ENCODE measurements around the gene BBOF1. TPM values are rescaled to one million over a fixed set of nuclear protein-coding genes. Genes with fewer than 3 reads are reported as not detected.
"Not testable (repeated sequence)": the region's sequence is repeated elsewhere in the genome, so short reads cannot be mapped to it uniquely, and the experiment has no call there.

The BBOF1 gene
- total RNA-seq, result 4.5 and 5.6 TPM in 2 replicates
- long read RNA-seq, partial matches to known transcripts, result 0 of 13 reads
- long read RNA-seq, other reads (novel, unspliced or antisense), result 12 of 13 reads

GRCh38 chr14:74018586-74019407 lies at the start of gene BBOF1, which contains the start of gene ENTPD5:
TSS of gene BBOF1 (plus strand) at chr14:74019349. CDS start at chr14:74019479, 130 bp downstream.
TSS of gene ENTPD5 (minus strand) at chr14:74019288. CDS start at chr14:73988102, 31,186 bp downstream.
- H3K27ac Mint-ChIP-seq, result peak within 1 kb of the TSS; percentile 97
- peak; percentile 74 for DNase-seq (ENCODE audit: low spot score, unreplicated experiment)
- H3K4me3 Mint-ChIP-seq (ENCODE audit: low read depth), result peak within 1 kb of the TSS; percentile 89
- H3K9me3 Mint-ChIP-seq (ENCODE audit: low read depth), result no peaks in the 10 kb centered on the region
- H3K36me3 Mint-ChIP-seq (ENCODE audit: insufficient read depth), result no peaks in the 10 kb centered on the region
- TF ChIP-seq, protein P1, sequence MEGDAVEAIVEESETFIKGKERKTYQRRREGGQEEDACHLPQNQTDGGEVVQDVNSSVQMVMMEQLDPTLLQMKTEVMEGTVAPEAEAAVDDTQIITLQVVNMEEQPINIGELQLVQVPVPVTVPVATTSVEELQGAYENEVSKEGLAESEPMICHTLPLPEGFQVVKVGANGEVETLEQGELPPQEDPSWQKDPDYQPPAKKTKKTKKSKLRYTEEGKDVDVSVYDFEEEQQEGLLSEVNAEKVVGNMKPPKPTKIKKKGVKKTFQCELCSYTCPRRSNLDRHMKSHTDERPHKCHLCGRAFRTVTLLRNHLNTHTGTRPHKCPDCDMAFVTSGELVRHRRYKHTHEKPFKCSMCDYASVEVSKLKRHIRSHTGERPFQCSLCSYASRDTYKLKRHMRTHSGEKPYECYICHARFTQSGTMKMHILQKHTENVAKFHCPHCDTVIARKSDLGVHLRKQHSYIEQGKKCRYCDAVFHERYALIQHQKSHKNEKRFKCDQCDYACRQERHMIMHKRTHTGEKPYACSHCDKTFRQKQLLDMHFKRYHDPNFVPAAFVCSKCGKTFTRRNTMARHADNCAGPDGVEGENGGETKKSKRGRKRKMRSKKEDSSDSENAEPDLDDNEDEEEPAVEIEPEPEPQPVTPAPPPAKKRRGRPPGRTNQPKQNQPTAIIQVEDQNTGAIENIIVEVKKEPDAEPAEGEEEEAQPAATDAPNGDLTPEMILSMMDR (IDR thresholded peaks at IDR 0.05; ENCODE audit: unreplicated experiment), result no peak
- no peaks in the 10 kb centered on the region for H3K27me3 Mint-ChIP-seq
- peaks cover 9% of the 10 kb centered on the region for H3K4me1 Mint-ChIP-seq (ENCODE audit: low read depth)

GRCh38 chr14:73973497-73973896 lies 45.7 kb upstream of the BBOF1 start:
- TF ChIP-seq, protein P1 (IDR thresholded peaks at IDR 0.05; ENCODE audit: unreplicated experiment), result no peak
- Mint-ChIP-seq H3K9me3 (ENCODE audit: low read depth) (no peaks in the 10 kb centered on the region), H3K4me3 (ENCODE audit: low read depth) (no peak overlapping the region), H3K27me3 (no peaks in the 10 kb centered on the region), H3K27ac (no peak overlapping the region), H3K36me3 (ENCODE audit: insufficient read depth) (peaks cover 12% of the 10 kb centered on the region), H3K4me1 (ENCODE audit: low read depth) (no peaks in the 10 kb centered on the region)
- DNase-seq (ENCODE audit: low spot score, unreplicated experiment), result no peak

DNA sequence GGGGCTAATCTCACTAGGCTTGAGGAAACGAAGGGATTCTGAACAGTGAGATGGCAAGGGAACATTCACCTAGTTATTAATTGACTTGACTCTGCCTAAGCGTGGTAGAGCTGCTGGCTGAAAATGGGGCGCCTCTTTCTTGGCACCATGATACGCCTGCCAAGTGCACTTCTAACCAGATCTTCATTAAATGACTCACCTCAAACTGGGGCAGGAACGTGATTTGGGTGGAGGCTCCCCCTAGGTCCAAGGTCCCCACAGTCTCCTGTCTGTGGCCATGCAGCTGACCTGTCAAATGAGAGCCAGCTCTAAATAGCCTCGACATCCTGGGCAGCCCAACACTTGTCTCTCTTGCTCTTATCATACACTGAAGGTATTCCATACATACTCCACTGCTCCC lies 43.0 kb upstream of the BBOF1 start:
- Mint-ChIP-seq H3K36me3 (ENCODE audit: insufficient read depth) (peaks cover 9% of the 10 kb centered on the region), H3K9me3 (ENCODE audit: low read depth) (no peaks in the 10 kb centered on the region), H3K27ac (no peak overlapping the region), H3K4me3 (ENCODE audit: low read depth) (no peak overlapping the region), H3K4me1 (ENCODE audit: low read depth) (no peaks in the 10 kb centered on the region), H3K27me3 (no peaks in the 10 kb centered on the region)
- TF ChIP-seq, protein P1 (IDR thresholded peaks at IDR 0.05; ENCODE audit: unreplicated experiment), result no peak
- DNase-seq (ENCODE audit: low spot score, unreplicated experiment), result no peak

- Mint-ChIP-seq H3K9me3 (ENCODE audit: low read depth) (no peaks in the 10 kb centered on the region), H3K27me3 (no peaks in the 10 kb centered on the region), H3K27ac (no peak overlapping the region), H3K36me3 (ENCODE audit: insufficient read depth) (peaks cover 4% of the 10 kb centered on the region), H3K4me3 (ENCODE audit: low read depth) (no peak overlapping the region), H3K4me1 (ENCODE audit: low read depth) (no peaks in the 10 kb centered on the region)
- DNase-seq (ENCODE audit: low spot score, unreplicated experiment), result no peak
- TF ChIP-seq, protein P1 (IDR thresholded peaks at IDR 0.05; ENCODE audit: unreplicated experiment), result no peak
Measured at GRCh38 chr14:73977896-73978295, 41.3 kb upstream of the BBOF1 start.

GRCh38 chr14:73988065-73988464 lies 31.1 kb upstream of the BBOF1 start:
- no peak for DNase-seq (ENCODE audit: low spot score, unreplicated experiment)

GRCh38 chr14:73988656-73989055 lies 30.5 kb upstream of the BBOF1 start:
- H3K9me3 Mint-ChIP-seq (ENCODE audit: low read depth); H3K4me3 Mint-ChIP-seq (ENCODE audit: low read depth); H3K4me1 Mint-ChIP-seq (ENCODE audit: low read depth); H3K27ac Mint-ChIP-seq; H3K27me3 Mint-ChIP-seq; DNase-seq (ENCODE audit: low spot score, unreplicated experiment): not testable (repeated sequence)
- H3K36me3 Mint-ChIP-seq (ENCODE audit: insufficient read depth), result peaks cover 18% of the 10 kb centered on the region

More at GRCh38 chr14:73988065-73988464, 31.1 kb upstream of the BBOF1 start:
- H3K4me1 Mint-ChIP-seq (ENCODE audit: low read depth), result peaks cover 4% of the 10 kb centered on the region
- peaks cover 18% of the 10 kb centered on the region for H3K36me3 Mint-ChIP-seq (ENCODE audit: insufficient read depth)
- H3K27me3 Mint-ChIP-seq, result no peaks in the 10 kb centered on the region
- H3K27ac Mint-ChIP-seq, result no peak overlapping the region
- H3K4me3 Mint-ChIP-seq (ENCODE audit: low read depth), result no peak overlapping the region
- TF ChIP-seq, protein P1 (IDR thresholded peaks at IDR 0.05; ENCODE audit: unreplicated experiment), result no peak
- no peaks in the 10 kb centered on the region for H3K9me3 Mint-ChIP-seq (ENCODE audit: low read depth)
